NT2/D1 (cell line): ENCODE results near the gene CLCN7.

Experiments used
- DNase-seq: peaks from one replicate; pipeline ENCODE4 v3.0.0-alpha.2; 2011; ENCODE audit warnings: low read depth, low spot score
- H3K27me3 ChIP-seq: 2 replicates; pipeline ENCODE4 v1.6.0; 2011; ENCODE audit warnings: mild to moderate bottlenecking; ENCODE audit not compliant: insufficient read length, insufficient read depth
- H3K36me3 ChIP-seq: 2 replicates; pipeline ENCODE4 v1.6.1; 2011; ENCODE audit warnings: mild to moderate bottlenecking, low read length, mixed read lengths; ENCODE audit not compliant: insufficient read depth, insufficient read length
- H3K4me1 ChIP-seq: 2 replicates; pipeline ENCODE4 v1.5.1; 2011; ENCODE audit not compliant: insufficient read depth, insufficient read length
- H3K4me3 ChIP-seq: 2 replicates; pipeline ENCODE4 v1.5.1; 2011; ENCODE audit warnings: low read depth; ENCODE audit not compliant: insufficient read length
- H3K9ac ChIP-seq: 2 replicates; pipeline ENCODE4 v1.6.0; 2011; ENCODE audit warnings: low read depth; ENCODE audit not compliant: insufficient read length
- H3K9me3 ChIP-seq: 2 replicates; pipeline ENCODE4 v1.5.1; 2011; ENCODE audit warnings: mild to moderate bottlenecking, low read length; ENCODE audit not compliant: insufficient read depth
- SUZ12 ChIP-seq: IDR thresholded peaks from 2 replicates; pipeline ENCODE4 v1.6.1; 2011; ENCODE audit not compliant: insufficient read length, insufficient read depth; ENCODE audit errors: extremely low read depth
- YY1 ChIP-seq: IDR thresholded peaks from 2 replicates; pipeline ENCODE4 v1.6.1; 2011; ENCODE audit not compliant: insufficient read length, insufficient read depth
- ZNF274 ChIP-seq: IDR thresholded peaks from 2 replicates; pipeline ENCODE4 v1.6.1; 2011; ENCODE audit warnings: mild to moderate bottlenecking, low read depth, low read length

Gene CLCN7

GRCh38 chr16:1428511-1428910, 46.3 kb downstream of the CLCN7 start:
- Histone ChIP-seq H3K27me3 (no peaks in the 10 kb centered on the region), H3K4me1 (peaks cover 23% of the 10 kb centered on the region), H3K9ac (peak overlapping the region; percentile 81), H3K4me3 (no peak overlapping the region), H3K9me3 (no peaks in the 10 kb centered on the region), H3K36me3 (no peaks in the 10 kb centered on the region)
- DNase-seq, result no peak
- no peak for TF ChIP-seq ZNF274
- TF ChIP-seq YY1, result no peak

GRCh38 chr16:1427473-1428461, 47.1 kb downstream of the CLCN7 start:
- Histone ChIP-seq H3K9ac (peak overlapping the region; percentile 74), H3K4me1 (peaks cover 23% of the 10 kb centered on the region), H3K27me3 (no peaks in the 10 kb centered on the region), H3K36me3 (no peaks in the 10 kb centered on the region), H3K4me3 (no peak overlapping the region), H3K9me3 (no peaks in the 10 kb centered on the region)
- no peak for DNase-seq
- TF ChIP-seq YY1 (no peak), SUZ12 (no peak), ZNF274 (no peak)

DNA sequence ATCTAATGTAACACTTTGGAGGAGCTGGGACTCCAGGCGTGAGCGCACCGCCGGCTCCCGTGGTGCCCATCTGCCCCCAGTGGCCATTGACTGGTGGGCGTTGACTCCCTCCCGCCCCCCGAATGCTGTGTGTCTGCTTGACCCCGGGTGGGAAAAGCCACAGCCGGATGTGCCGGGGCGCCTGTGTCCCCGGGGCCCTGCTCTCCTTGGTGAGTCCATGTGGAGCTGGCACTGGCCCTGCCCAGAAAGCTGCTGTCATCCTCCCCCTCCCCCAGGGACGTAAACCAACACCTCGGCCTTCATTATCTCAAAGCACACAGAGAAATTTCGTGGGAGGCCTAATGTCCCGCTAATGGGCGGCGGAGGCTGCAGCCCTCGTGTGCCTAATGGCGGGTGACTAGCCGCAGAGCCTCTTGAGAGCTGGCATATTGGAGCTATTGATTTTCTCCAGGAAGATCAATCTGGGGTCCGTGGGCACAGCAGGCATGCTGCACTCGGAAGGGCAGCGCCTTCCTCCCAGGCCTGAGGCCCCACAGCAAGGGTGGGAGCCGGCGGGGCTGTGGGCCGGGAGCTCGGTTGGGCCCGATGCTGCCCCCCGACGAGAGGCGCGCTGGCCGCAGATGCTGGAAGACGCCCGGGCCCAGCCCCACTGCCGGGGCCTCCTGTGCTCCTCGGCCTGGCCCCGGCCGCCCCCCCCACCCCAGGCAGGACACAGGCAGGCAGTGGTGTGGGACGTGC, 47.9 kb downstream of the CLCN7 start:
- no peak for DNase-seq
- Histone ChIP-seq H3K36me3 (no peaks in the 10 kb centered on the region), H3K9ac (peak overlapping the region; percentile 74), H3K4me3 (no peak overlapping the region), H3K4me1 (peaks cover 23% of the 10 kb centered on the region), H3K9me3 (peaks cover 6% of the 10 kb centered on the region; the same call in 1 of the 2 replicates), H3K27me3 (no peaks in the 10 kb centered on the region)
- no peak for TF ChIP-seq SUZ12
- TF ChIP-seq ZNF274, result no peak
- TF ChIP-seq YY1, result no peak

DNA sequence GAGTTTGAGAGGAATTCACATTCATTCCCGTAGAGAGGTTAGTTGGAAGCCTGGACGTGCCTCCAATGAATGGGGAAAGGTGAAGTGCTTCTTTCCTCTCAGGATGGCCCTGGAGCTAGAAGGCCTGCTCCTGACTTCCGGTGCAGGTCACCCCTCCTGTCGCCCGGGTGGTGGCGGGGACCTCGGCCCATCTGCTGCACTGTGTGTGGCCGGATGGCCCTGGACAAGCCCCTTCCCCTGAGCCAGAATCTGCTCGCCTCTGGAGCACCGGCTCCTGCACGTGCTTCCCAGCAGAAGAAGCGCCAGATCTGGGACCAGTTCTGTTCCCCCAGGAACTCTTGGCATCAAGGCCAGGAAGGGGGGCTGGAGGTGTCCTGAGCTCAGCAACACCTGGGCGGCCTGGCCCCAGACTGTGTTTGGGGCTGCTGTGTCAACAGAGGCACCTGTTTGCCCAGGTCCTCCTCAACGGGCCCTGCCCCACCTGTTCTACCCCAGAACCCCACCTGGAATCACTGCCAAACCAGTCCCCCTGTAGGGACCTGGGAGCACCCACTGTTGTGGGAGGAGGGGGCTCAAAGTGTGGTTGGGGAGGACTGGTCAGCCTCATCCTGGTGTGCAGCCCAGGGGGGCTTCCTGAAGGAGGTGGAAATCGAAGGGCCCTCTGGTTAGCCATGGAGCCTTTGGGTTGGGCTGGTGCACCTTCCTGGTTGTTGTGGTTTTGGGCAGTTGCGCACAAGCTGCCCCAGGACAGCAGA, 49.0 kb downstream of the CLCN7 start:
- Histone ChIP-seq H3K9me3 (peaks cover 6% of the 10 kb centered on the region; the same call in 1 of the 2 replicates), H3K36me3 (no peaks in the 10 kb centered on the region), H3K9ac (no peak overlapping the region), H3K4me3 (no peak overlapping the region), H3K27me3 (no peaks in the 10 kb centered on the region), H3K4me1 (peaks cover 23% of the 10 kb centered on the region)
- TF ChIP-seq YY1 (no peak), SUZ12 (no peak), ZNF274 (no peak)
- no peak for DNase-seq

- Histone ChIP-seq H3K9ac (no peak overlapping the region), H3K9me3 (peaks cover 6% of the 10 kb centered on the region; the same call in 1 of the 2 replicates), H3K4me3 (no peak overlapping the region), H3K4me1 (peaks cover 21% of the 10 kb centered on the region), H3K36me3 (peaks cover 7% of the 10 kb centered on the region), H3K27me3 (no peaks in the 10 kb centered on the region)
- DNase-seq, result no peak
- TF ChIP-seq SUZ12 (no peak), ZNF274 (no peak), YY1 (no peak)
Observed at GRCh38 chr16:1424028-1424427, 50.8 kb downstream of the CLCN7 start.

- no peak overlapping the region for H3K9ac ChIP-seq
- peaks cover 6% of the 10 kb centered on the region for H3K4me1 ChIP-seq
- no peaks in the 10 kb centered on the region for H3K27me3 ChIP-seq
- TF ChIP-seq ZNF274, result no peak
- TF ChIP-seq YY1, result no peak
- TF ChIP-seq SUZ12, result no peak
- no peak for DNase-seq
- peaks cover 6% of the 10 kb centered on the region; the same call in 1 of the 2 replicates for H3K9me3 ChIP-seq
- H3K4me3 ChIP-seq, result no peak overlapping the region
- peaks cover 19% of the 10 kb centered on the region for H3K36me3 ChIP-seq
Observed at GRCh38 chr16:1422076-1422475, 52.8 kb downstream of the CLCN7 start.
